Measurements from ENCODE around the gene DNAAF5.
"Not testable (repeated sequence)": the region's sequence is repeated elsewhere in the genome, so short reads cannot be mapped to it uniquely, and the experiment has no call there.

DNAAF5 gene

GRCh38 chr7:782718-783449 is 56.4 kb downstream of the DNAAF5 start:
- no peak for DNase-seq (ENCODE audit: low spot score)

- no peak for DNase-seq (ENCODE audit: low spot score)
These were observed 57.3 kb downstream of the DNAAF5 start for GRCh38 chr7:783556-784490.

DNA sequence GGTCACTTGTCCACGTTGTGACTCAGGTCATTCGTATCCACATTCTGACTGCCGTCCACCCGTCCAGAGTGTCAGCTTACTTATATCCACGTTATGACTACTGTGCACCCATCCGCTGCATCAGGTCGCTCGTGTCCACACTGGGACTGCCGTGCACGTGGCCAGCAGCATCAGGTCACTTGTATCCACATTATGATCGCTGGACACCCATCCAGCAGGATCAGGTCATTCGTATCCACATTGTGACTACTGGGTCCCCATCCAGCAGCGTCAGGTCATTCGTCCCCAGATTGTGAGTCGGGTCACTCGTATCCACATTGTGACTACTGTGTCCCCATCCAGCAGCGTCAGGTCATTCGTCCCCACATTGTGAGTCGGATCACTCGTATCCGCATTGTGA is 58.5 kb downstream of the DNAAF5 start:
- no peak for DNase-seq (ENCODE audit: low spot score)

- no peak for DNase-seq (ENCODE audit: low spot score)
These were observed 58.9 kb downstream of the DNAAF5 start for GRCh38 chr7:785416-785815.

DNA sequence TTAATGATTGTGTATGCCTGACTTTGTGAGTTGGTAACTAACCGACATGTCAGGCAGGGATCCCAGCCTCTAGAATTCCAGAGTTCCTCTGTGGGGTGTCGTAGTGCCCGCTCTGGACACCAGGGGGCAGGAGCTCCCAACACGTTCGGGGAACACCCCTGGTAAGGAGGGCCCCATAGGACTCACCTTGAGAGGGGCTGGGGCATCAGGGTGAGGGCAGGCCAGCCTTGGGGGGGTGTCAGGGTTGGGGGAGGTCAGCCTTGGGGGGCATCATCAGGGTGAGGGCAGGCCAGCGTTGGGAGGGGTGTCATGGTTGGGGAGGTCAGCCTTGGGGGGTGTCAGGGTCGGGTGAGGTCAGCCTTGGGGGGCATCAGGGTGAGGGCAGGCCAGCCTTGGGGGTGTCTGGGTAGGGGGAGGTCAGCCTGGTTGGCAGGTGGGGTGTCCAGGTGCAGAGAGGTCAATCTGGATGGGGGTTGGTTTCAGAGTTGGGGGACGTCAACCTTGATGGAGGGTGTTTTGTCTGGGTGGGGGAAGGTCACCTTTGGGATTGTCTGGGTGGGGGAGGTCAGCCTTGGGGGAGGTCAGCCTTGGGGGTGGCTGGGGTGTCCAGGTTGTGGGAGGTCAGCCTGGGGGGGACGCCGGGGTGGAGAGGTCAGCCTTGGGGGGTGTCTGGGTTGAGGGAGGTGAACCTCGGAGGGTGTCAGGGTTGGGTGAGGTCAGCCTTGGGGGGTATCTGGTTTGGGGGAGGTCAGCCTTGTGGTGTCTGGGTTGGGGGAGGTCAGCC is 60.2 kb downstream of the DNAAF5 start:
- DNase-seq (ENCODE audit: low spot score), result peak; percentile 59

GRCh38 chr7:787332-788240 is 61.1 kb downstream of the DNAAF5 start:
- DNase-seq (ENCODE audit: low spot score), result no peak

DNA sequence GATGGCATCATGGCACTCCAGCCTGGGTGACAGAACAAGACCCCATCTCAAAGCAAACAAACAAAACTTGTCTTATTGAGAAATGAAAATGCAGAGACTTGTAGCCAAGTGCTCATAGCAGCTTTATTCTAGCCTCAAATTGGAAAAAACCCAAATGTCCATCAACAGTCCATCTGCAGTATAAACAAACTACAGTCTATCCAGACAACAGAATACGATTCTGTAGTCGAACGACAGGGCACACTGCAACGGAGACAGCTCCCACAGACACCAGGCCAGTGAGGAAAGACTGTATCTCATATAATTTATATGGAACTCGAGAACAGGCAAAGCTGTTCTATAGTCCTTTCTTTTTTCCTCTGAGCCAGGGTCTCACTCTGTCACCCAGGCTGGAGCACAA is 65.0 kb downstream of the DNAAF5 start:
- no peak for DNase-seq (ENCODE audit: low spot score)

GRCh38 chr7:794207-794606 is 67.7 kb downstream of the DNAAF5 start:
- DNase-seq (ENCODE audit: low spot score), result no peak

GRCh38 chr7:794671-795329 is 68.3 kb downstream of the DNAAF5 start:
- DNase-seq (ENCODE audit: low spot score), result no peak

- DNase-seq (ENCODE audit: low spot score), result not testable (repeated sequence)
These were observed 70.1 kb downstream of the DNAAF5 start for GRCh38 chr7:796434-797169.

DNA sequence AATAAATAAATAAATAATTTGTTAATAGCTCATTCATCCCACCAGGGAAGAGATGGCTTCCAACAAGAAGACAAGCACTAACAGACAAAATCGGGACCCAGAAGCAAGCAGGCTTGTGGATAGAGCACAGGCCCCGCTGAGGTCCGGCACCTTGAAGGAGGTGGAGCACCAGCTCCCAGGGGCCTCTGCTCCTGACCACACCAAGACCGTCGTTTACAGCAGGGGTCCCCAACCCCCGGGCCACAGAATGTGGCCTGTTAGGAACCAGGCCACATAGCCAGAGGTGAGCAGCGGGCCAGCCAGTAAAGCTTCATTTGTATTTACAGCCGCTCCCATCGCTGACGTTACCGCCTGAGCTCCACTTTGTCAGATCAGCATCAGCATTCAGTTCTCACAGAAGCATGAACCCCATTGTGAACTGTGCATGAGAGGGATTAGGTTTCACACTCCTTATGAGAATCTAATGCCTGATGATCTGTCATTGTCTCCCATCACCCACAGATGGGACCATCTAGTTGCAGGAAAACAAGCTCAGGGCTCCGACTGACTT is 72.5 kb downstream of the DNAAF5 start:
- DNase-seq (ENCODE audit: low spot score), result no peak

- DNase-seq (ENCODE audit: low spot score), result no peak
These were observed 74.2 kb downstream of the DNAAF5 start for GRCh38 chr7:800692-801091.

GRCh38 chr7:801351-801750 is 74.9 kb downstream of the DNAAF5 start:
- DNase-seq (ENCODE audit: low spot score), result not testable (repeated sequence)

- DNase-seq (ENCODE audit: low spot score), result no peak
These were observed 75.5 kb downstream of the DNAAF5 start for GRCh38 chr7:801940-802381.

GRCh38 chr7:802500-803242 is 76.2 kb downstream of the DNAAF5 start:
- DNase-seq (ENCODE audit: low spot score), result no peak

DNA sequence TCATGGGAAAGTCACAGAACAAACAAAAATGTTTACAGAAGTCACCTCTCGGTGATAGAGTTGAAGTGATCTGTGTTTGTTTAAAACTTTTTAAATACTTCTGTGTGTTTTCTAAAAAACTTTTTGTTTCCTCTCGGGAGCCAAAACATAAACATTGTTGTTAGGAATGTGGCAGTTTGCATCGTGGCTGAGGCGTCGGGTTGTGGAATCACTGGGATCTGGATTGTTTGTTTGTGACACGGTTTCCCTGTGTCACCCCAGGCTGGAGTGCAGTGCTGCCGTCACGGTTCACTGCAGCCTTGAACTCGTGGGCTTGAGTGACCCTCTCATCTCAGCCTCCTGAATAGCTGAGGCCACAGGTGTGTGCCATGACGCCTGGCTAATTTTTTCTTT is 76.7 kb downstream of the DNAAF5 start:
- DNase-seq (ENCODE audit: low spot score), result no peak

DNA sequence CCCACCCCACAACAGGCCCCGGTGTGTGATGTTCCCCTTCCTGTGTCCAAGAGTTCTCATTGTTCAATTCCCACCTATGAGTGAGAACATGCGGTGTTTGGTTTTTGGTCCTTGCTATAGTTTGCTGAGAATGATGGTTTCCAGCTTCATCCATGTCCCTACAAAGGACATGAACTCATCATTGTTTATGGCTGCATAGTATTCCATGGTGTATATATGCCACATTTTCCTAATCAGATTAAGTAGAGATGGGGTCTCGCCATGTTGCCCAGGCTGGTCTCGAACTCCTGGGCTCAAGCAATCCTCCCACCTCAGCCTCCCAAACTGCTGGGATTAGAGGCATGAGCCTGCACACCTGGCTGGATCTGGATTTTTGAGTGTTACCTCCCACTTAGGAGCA is 77.3 kb downstream of the DNAAF5 start:
- DNase-seq (ENCODE audit: low spot score), result not testable (repeated sequence)

GRCh38 chr7:805261-805660 is 78.8 kb downstream of the DNAAF5 start:
- DNase-seq (ENCODE audit: low spot score), result peak; percentile 46
